H9 (cell line): ENCODE data around the gene CCSER1. TPM values are rescaled to one million over a fixed set of nuclear protein-coding genes. Genes with fewer than 3 reads are reported as not detected.

Experiments
- DNase-seq: peaks from one replicate; pipeline ENCODE4 v3.0.0-alpha.2; 2017
- H2AFZ ChIP-seq: one replicate; pipeline ENCODE4 v1.6.1; 2013; ENCODE audit warnings: mild to moderate bottlenecking, low read length, control low read depth, moderate library complexity
- H2AK5ac ChIP-seq: 2 replicates; pipeline ENCODE4 v1.6.1; 2013; ENCODE audit warnings: low read length, control low read depth, mixed read lengths; ENCODE audit not compliant: insufficient read length
- H2BK120ac ChIP-seq: one replicate; pipeline ENCODE4 v1.6.1; 2013; ENCODE audit warnings: low read depth, mild to moderate bottlenecking, low read length, control low read depth, inconsistent platforms; ENCODE audit not compliant: poor library complexity, severe bottlenecking
- H2BK12ac ChIP-seq: 2 replicates; pipeline ENCODE4 v1.6.1; 2013; ENCODE audit warnings: low read length, control low read depth, mixed read lengths, low read depth; ENCODE audit not compliant: insufficient read length
- H2BK15ac ChIP-seq: 2 replicates; pipeline ENCODE4 v1.6.1; 2013; ENCODE audit warnings: low read depth, low read length, control low read depth
- H2BK20ac ChIP-seq: one replicate; pipeline ENCODE4 v1.6.1; 2013; ENCODE audit warnings: low read depth, mild to moderate bottlenecking, low read length, control low read depth, inconsistent platforms; ENCODE audit not compliant: poor library complexity, severe bottlenecking
- H2BK5ac ChIP-seq: 2 replicates; pipeline ENCODE4 v1.6.1; 2013; ENCODE audit warnings: low read length, control low read depth, mixed read lengths; ENCODE audit not compliant: insufficient read length
- H3K14ac ChIP-seq: 2 replicates; pipeline ENCODE4 v1.6.1; 2013; ENCODE audit warnings: low read length, control low read depth; ENCODE audit not compliant: insufficient read depth
- H3K18ac ChIP-seq: 2 replicates; pipeline ENCODE4 v1.6.1; 2013; ENCODE audit warnings: low read depth, mild to moderate bottlenecking, mixed read lengths, low read length, control low read depth; ENCODE audit not compliant: insufficient read length
- H3K23ac ChIP-seq: 2 replicates; pipeline ENCODE4 v1.6.1; 2013; ENCODE audit warnings: low read length, control low read depth, mixed read lengths, low read depth; ENCODE audit not compliant: insufficient read length
- H3K23me2 ChIP-seq: 2 replicates; pipeline ENCODE4 v1.6.1; 2013; ENCODE audit warnings: low read depth, mild to moderate bottlenecking, mixed read lengths, low read length, control low read depth; ENCODE audit not compliant: insufficient read length, poor library complexity, severe bottlenecking
- H3K27ac ChIP-seq: 2 replicates; pipeline ENCODE4 v1.5.1; 2013; ENCODE audit warnings: low read length, control low read depth, mixed read lengths, low read depth; ENCODE audit not compliant: insufficient read length
- H3K27me3 ChIP-seq: 2 replicates; pipeline ENCODE4 v1.6.1; 2013; ENCODE audit warnings: low read length, control low read depth, inconsistent platforms; ENCODE audit not compliant: insufficient read depth
- H3K4ac ChIP-seq: 2 replicates; pipeline ENCODE4 v1.6.1; 2013; ENCODE audit warnings: low read depth, mild to moderate bottlenecking, control low read depth, inconsistent platforms, low read length, moderate library complexity
- H3K4me1 ChIP-seq: 2 replicates; pipeline ENCODE4 v1.6.1; 2013; ENCODE audit warnings: low read length, control low read depth, inconsistent platforms; ENCODE audit not compliant: insufficient read depth
- H3K4me2 ChIP-seq: 2 replicates; pipeline ENCODE4 v1.6.1; 2013; ENCODE audit warnings: low read length, control low read depth, mixed read lengths; ENCODE audit not compliant: insufficient read length, insufficient read depth
- H3K56ac ChIP-seq: 2 replicates; pipeline ENCODE4 v1.6.1; 2013; ENCODE audit warnings: low read depth, mild to moderate bottlenecking, mixed read lengths, low read length, control low read depth; ENCODE audit not compliant: insufficient read length
- H3K79me1 ChIP-seq: 2 replicates; pipeline ENCODE4 v1.6.1; 2013; ENCODE audit warnings: low read depth, mild to moderate bottlenecking, moderate library complexity, low read length, control low read depth, inconsistent platforms; ENCODE audit not compliant: insufficient read depth, poor library complexity, severe bottlenecking
- H3K79me2 ChIP-seq: 2 replicates; pipeline ENCODE4 v1.6.1; 2013; ENCODE audit warnings: low read length, control low read depth, inconsistent platforms; ENCODE audit not compliant: insufficient read depth
- H3K9ac ChIP-seq: 2 replicates; pipeline ENCODE4 v1.6.1; 2013; ENCODE audit warnings: low read length, control low read depth, mixed read lengths; ENCODE audit not compliant: insufficient read length; ENCODE audit errors: extremely low read depth
- H3K9me3 ChIP-seq: one replicate; pipeline ENCODE4 v1.6.1; 2013; ENCODE audit warnings: low read depth, low read length, inconsistent platforms; ENCODE audit not compliant: control insufficient read depth
- H3T11ph ChIP-seq: one replicate; pipeline ENCODE4 v1.6.1; 2013; ENCODE audit warnings: mild to moderate bottlenecking, low read length, control low read depth, inconsistent platforms
- H4K20me1 ChIP-seq: one replicate; pipeline ENCODE4 v1.6.1; 2013; ENCODE audit not compliant: control insufficient read depth, insufficient read length, insufficient read depth
- H4K5ac ChIP-seq: 2 replicates; pipeline ENCODE4 v1.6.1; 2013; ENCODE audit warnings: low read depth, mild to moderate bottlenecking, mixed read lengths, low read length, control low read depth; ENCODE audit not compliant: insufficient read length
- H4K8ac ChIP-seq: replicated peaks from 2 replicates; pipeline ENCODE4 v1.6.1; 2013; ENCODE audit warnings: low read length, control low read depth, mixed read lengths, low read depth; ENCODE audit not compliant: insufficient read length
- H4K91ac ChIP-seq: 2 replicates; pipeline ENCODE4 v1.6.1; 2013; ENCODE audit warnings: low read depth, mild to moderate bottlenecking, moderate library complexity, mixed read lengths, low read length, control low read depth; ENCODE audit not compliant: insufficient read length
- H3K27ac Mint-ChIP-seq, 3 experiments: 2 replicates in 2 of 3; 3 replicates in 1 of 3; pipeline ENCODE4 v1.8.0; 2020 to 2021; ENCODE audit warnings: mixed read lengths in 3 of 3, mild to moderate bottlenecking in 1 of 3, moderate library complexity in 1 of 3
- H3K27me3 Mint-ChIP-seq: 2 replicates; pipeline ENCODE4 v1.8.0; 2021; ENCODE audit warnings: low read depth, mild to moderate bottlenecking, moderate library complexity, mixed read lengths
- H3K36me3 Mint-ChIP-seq, 3 experiments: 2 replicates in 2 of 3; 3 replicates in 1 of 3; pipeline ENCODE4 v1.8.0; 2020 to 2021; ENCODE audit warnings: low read depth in 3 of 3, mixed read lengths in 3 of 3; ENCODE audit not compliant: insufficient read depth in 1 of 3
- H3K4me1 Mint-ChIP-seq, 2 experiments: 2 replicates each; pipeline ENCODE4 v1.8.0; 2020; ENCODE audit warnings: mixed read lengths in 2 of 2
- H3K4me3 Mint-ChIP-seq, 2 experiments: 2 replicates in 1 of 2; 3 replicates in 1 of 2; pipeline ENCODE4 v1.8.0; 2020 to 2021; ENCODE audit warnings: mild to moderate bottlenecking in 2 of 2, mixed read lengths in 2 of 2, moderate library complexity in 1 of 2
- H3K9me3 Mint-ChIP-seq, 2 experiments: 2 replicates in 1 of 2; 3 replicates in 1 of 2; pipeline ENCODE4 v1.8.0; 2020; ENCODE audit warnings: mild to moderate bottlenecking in 2 of 2, mixed read lengths in 2 of 2, moderate library complexity in 1 of 2
- CTCF ChIP-seq: fragments of 200-600 bp; sonication (generic); conservative IDR thresholded peaks from 3 replicates; pipeline ENCODE4 v1.8.0; 2021; ENCODE audit warnings: antibody characterized with exemption, mild to moderate bottlenecking
- WGBS: extraction: QIAGEN DNeasy Blood & Tissue Kit; methylation state at CpG from one replicate; pipeline ENCODE4 v1.1.7; 2013; ENCODE audit warnings: missing lambda C conversion rate, low lambda C conversion rate, mixed read lengths; ENCODE audit not compliant: insufficient read length; ENCODE audit errors: extremely low coverage; 5-methylcytosine and 5-hydroxymethylcytosine counted together
- total RNA-seq: library from RNA; stranded (reverse); gene quantifications from 2 replicates; pipeline ENCODE4 v1.2.1, GENCODE V29; 2021

Gene CCSER1
- total RNA-seq, 1 experiment from 2014 or later, result 0.37 TPM

- Histone ChIP-seq H3K79me2 (no peaks in the 10 kb centered on the region), H3K4ac (no peak overlapping the region), H3K23me2 (no peaks in the 10 kb centered on the region), H3K4me2 (no peak overlapping the region), H2AK5ac (no peak overlapping the region), H3K4me1 (no peaks in the 10 kb centered on the region), H3K14ac (no peak overlapping the region), H2BK15ac (no peak overlapping the region), H3K27me3 (no peaks in the 10 kb centered on the region), H4K8ac (no peak overlapping the region), H2BK12ac (no peak overlapping the region), H3K9me3 (no peaks in the 10 kb centered on the region), H2BK120ac (no peak overlapping the region), H3K27ac (no peak overlapping the region), H3K18ac (no peak overlapping the region), H3K23ac (no peak overlapping the region), H4K91ac (no peak overlapping the region), H2BK20ac (no peak overlapping the region), H2AFZ (no peak overlapping the region), H4K20me1 (no peaks in the 10 kb centered on the region), H3K56ac (no peak overlapping the region), H3T11ph (no peak overlapping the region), H4K5ac (no peak overlapping the region), H3K79me1 (no peaks in the 10 kb centered on the region), H3K9ac (no peak overlapping the region), H2BK5ac (no peak overlapping the region)
- WGBS, result no CpG with 5 or more reads among the region's 1 CpG
- H3K4me1 Mint-ChIP-seq, result no peaks in the 10 kb centered on the region
- no peaks in the 10 kb centered on the region for H3K27me3 Mint-ChIP-seq
- TF ChIP-seq CTCF, result no peak
- no peaks in the 10 kb centered on the region for H3K9me3 Mint-ChIP-seq
- no peak overlapping the region for H3K4me3 Mint-ChIP-seq
- H3K27ac Mint-ChIP-seq, result no peak overlapping the region
- no peak for DNase-seq
- no peaks in the 10 kb centered on the region for H3K36me3 Mint-ChIP-seq
Measured at GRCh38 chr4:90643156-90643555, 516.0 kb downstream of the CCSER1 start.
